ENCODE data around the gene HNRNPUL1.

DNA sequence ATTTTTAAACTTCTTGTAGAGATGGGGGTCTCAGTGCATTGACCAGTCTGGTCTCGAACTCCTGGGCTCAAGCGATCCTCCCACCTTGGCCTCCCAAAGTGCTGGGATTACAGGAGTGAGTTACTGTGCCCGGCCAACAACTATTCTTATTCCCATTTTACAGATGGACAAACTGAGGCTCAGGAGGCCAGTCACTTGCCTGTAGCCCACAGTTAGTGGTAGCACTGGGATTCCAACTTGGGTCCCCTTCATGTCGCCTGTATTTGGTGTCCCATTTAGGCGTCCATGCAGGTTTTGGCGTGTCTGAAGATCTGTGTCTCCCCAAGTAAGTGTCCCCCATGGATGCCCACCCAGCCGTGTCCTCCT lies 45.9 kb upstream of the HNRNPUL1 start:
- TF ChIP-seq FOXM1 (IDR thresholded peaks at IDR 0.05; ENCODE audit: borderline replicate concordance) (no peak), BHLHE40 (IDR thresholded peaks at IDR 0.05; ENCODE audit: borderline replicate concordance) (no peak), SUZ12 (IDR thresholded peaks at IDR 0.05) (no peak), FOXA1 (IDR thresholded peaks at IDR 0.05) (no peak), ELF4 (IDR thresholded peaks at IDR 0.05) (no peak), SP1 (IDR thresholded peaks at IDR 0.05) (no peak), LEF1 (IDR thresholded peaks at IDR 0.05; ENCODE audit: borderline replicate concordance) (no peak), TARDBP (IDR thresholded peaks at IDR 0.05) (no peak), HDGF (IDR thresholded peaks at IDR 0.05; ENCODE audit: borderline replicate concordance) (no peak), L3MBTL2 (conservative IDR thresholded peaks at IDR 0.05) (no peak), NFRKB (IDR thresholded peaks at IDR 0.05) (no peak), ZNF384 (IDR thresholded peaks at IDR 0.05) (no peak)
- TF ChIP-seq, protein P1, sequence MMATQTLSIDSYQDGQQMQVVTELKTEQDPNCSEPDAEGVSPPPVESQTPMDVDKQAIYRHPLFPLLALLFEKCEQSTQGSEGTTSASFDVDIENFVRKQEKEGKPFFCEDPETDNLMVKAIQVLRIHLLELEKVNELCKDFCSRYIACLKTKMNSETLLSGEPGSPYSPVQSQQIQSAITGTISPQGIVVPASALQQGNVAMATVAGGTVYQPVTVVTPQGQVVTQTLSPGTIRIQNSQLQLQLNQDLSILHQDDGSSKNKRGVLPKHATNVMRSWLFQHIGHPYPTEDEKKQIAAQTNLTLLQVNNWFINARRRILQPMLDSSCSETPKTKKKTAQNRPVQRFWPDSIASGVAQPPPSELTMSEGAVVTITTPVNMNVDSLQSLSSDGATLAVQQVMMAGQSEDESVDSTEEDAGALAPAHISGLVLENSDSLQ (IDR thresholded peaks at IDR 0.05) = no peak

Measured in HEK293T (cell line).